ENCODE data around the gene MDM4. TPM values are rescaled to one million over a fixed set of nuclear protein-coding genes. Genes with fewer than 3 reads are reported as not detected.
"Not testable (repeated sequence)": the region's sequence is repeated elsewhere in the genome, so short reads cannot be mapped to it uniquely, and the experiment has no call there.

The MDM4 gene
- polyA plus RNA-seq, 4 donors: 4.1 to 38.5 (median 6.6) TPM

DNA sequence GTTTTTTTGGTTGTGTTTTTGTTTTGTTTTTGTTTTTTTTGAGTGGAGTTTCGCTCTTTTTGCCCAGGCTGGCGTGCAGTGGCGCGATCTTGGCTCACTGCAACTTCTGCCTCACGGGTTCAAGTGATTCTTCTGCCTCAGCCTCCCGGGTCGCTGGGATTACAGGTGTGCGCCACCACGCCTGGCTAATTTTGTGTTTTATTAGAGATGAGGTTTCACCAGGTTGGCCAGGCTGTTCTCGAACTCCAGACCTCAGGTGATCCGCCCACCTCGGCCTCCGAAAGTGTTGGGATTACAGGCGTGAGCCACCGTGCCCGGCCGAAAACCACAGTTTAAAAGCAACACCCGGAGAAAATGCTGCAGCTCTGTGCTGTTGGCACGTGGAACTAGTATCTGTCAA, 1.2 kb downstream of the MDM4 start:
- H3K4me1 ChIP-seq (ENCODE audit: control insufficient read depth in 3 of 3, insufficient read depth in 2 of 3, low read depth in 1 of 3, low read length in 2 of 3); DNase-seq; FAIRE-seq; H3K9me3 ChIP-seq (ENCODE audit: control insufficient read depth in 2 of 2, insufficient read depth in 1 of 2, low read depth in 1 of 2, low read length in 1 of 2); H3K27me3 ChIP-seq (ENCODE audit: control insufficient read depth in 3 of 3, insufficient read depth in 3 of 3, low read length in 3 of 3): not testable (repeated sequence)
- peak overlapping the region in 1 of 3 donors; percentile 99 for H3K27ac ChIP-seq (ENCODE audit: low read depth in 1 of 3, low read length in 2 of 3)
- 76 to 87% (median 76%) methylated on average over 19 of the region's 19 CpGs for WGBS, 3 donors
- H3K4me3 ChIP-seq (ENCODE audit: low read depth in 1 of 3, low read length in 3 of 3): peak overlapping the region; percentile 28 to 71 (median 58)
- peaks cover 0 to 24% (median under 1%) of the 10 kb centered on the region in 3 donors for H3K36me3 ChIP-seq (ENCODE audit: control insufficient read depth in 3 of 3, insufficient read depth in 2 of 3, low read depth in 1 of 3, low read length in 3 of 3)

DNA sequence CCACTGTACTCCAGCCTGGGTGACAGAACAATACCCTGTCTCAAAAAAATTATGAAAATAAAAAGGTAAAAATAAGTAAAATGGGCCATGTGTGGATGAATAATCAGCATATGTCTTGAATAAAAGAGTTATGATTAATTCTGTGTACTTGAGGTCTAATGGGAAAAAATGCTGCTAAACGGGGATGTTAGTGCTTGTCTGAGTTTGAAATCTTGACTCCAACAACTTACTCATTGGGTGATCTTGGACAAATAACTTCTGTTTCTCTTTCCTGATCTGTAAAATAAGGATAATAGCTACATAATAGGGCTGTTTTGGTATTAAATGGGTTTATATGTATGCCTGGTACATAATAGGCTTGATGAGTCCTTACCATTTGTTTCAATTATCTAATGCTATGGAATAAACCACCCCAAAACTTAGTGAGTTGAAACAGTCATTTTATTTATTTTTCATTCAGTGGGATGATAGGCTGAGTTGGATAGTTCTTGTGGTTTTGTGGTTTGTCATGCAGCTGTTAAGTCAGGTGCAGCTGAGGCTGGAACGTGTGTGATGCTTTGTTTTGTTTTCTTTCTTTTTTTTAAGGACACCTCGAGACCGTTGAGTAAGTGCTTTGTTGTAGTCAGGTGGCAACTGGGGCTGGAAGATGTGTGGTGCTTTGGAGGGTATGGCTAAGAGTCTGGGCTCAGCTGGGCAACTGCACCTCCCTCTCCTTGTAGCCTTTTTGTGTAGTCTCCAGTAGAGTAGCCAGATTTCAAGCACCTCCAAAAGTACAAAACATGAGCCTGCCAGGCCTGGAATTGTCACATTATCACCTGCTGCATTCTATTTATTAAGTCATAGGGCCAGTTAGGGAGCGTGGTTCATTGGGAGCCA, 4.9 kb downstream of the MDM4 start:
- peaks cover 2 to 6% of the 10 kb centered on the region in 2 donors for H3K9me3 ChIP-seq (ENCODE audit: control insufficient read depth in 2 of 2, insufficient read depth in 1 of 2, low read depth in 1 of 2, low read length in 1 of 2)
- DNase-seq: peak in 1 of 2 donors; percentile 38
- no peaks in the 10 kb centered on the region for H3K27me3 ChIP-seq (ENCODE audit: control insufficient read depth in 3 of 3, insufficient read depth in 3 of 3, low read length in 3 of 3)
- no peak overlapping the region for H3K4me3 ChIP-seq (ENCODE audit: low read depth in 1 of 3, low read length in 3 of 3)
- H3K36me3 ChIP-seq (ENCODE audit: control insufficient read depth in 3 of 3, insufficient read depth in 2 of 3, low read depth in 1 of 3, low read length in 3 of 3): peaks cover 0 to 39% (median 6%) of the 10 kb centered on the region in 3 donors
- peak overlapping the region in 1 of 3 donors; percentile 84 for H3K27ac ChIP-seq (ENCODE audit: low read depth in 1 of 3, low read length in 2 of 3)
- 54 to 76% (median 63%) methylated on average over 5 of the region's 5 CpGs for WGBS, 3 donors
- H3K4me1 ChIP-seq (ENCODE audit: control insufficient read depth in 3 of 3, insufficient read depth in 2 of 3, low read depth in 1 of 3, low read length in 2 of 3): peaks cover 0 to 8% (median 4%) of the 10 kb centered on the region in 3 donors
- FAIRE-seq: no peak

GRCh38 chr1:204521941-204522521, 5.8 kb downstream of the MDM4 start:
- peak overlapping the region in 1 of 3 donors; percentile 75 for H3K27ac ChIP-seq (ENCODE audit: low read depth in 1 of 3, low read length in 2 of 3)
- 72 to 89% (median 86%) methylated on average over 5 of the region's 5 CpGs for WGBS, 3 donors
- H3K27me3 ChIP-seq (ENCODE audit: control insufficient read depth in 3 of 3, insufficient read depth in 3 of 3, low read length in 3 of 3); DNase-seq; H3K4me3 ChIP-seq (ENCODE audit: low read depth in 1 of 3, low read length in 3 of 3); FAIRE-seq; H3K4me1 ChIP-seq (ENCODE audit: control insufficient read depth in 3 of 3, insufficient read depth in 2 of 3, low read depth in 1 of 3, low read length in 2 of 3); H3K9me3 ChIP-seq (ENCODE audit: control insufficient read depth in 2 of 2, insufficient read depth in 1 of 2, low read depth in 1 of 2, low read length in 1 of 2): not testable (repeated sequence)
- peaks cover 4 to 49% (median 9%) of the 10 kb centered on the region in 3 donors for H3K36me3 ChIP-seq (ENCODE audit: control insufficient read depth in 3 of 3, insufficient read depth in 2 of 3, low read depth in 1 of 3, low read length in 3 of 3)

GRCh38 chr1:204523605-204524215, 7.5 kb downstream of the MDM4 start:
- H3K27ac ChIP-seq (ENCODE audit: low read depth in 1 of 3, low read length in 2 of 3): no peak overlapping the region

DNA sequence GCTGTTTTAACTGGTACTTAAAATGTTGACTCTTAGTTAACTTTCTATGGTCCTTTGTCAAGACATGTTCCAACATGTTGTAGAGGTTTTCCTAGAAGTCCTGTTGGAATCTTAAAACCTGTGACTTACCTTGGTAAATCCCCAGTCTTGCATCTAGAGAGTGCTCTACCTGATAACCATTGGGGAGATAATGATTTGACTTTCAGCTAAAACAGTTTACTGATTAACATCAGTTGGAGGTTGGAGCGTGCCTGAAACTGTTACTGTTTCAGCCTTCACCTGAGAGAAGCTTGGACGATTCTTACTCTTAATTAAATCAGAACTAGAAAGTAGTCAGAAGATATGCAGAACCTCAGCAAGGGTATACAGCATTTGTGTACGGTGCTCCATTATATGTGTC, 8.8 kb downstream of the MDM4 start:
- WGBS, 3 donors: 87 to 90% (median 88%) methylated on average over 3 of the region's 3 CpGs
- Histone ChIP-seq H3K9me3 (ENCODE audit: control insufficient read depth in 2 of 2, insufficient read depth in 1 of 2, low read depth in 1 of 2, low read length in 1 of 2) (peaks cover 2 to 6% of the 10 kb centered on the region in 2 donors), H3K27ac (ENCODE audit: low read depth in 1 of 3, low read length in 2 of 3) (no peak overlapping the region), H3K4me3 (ENCODE audit: low read depth in 1 of 3, low read length in 3 of 3) (no peak overlapping the region), H3K36me3 (ENCODE audit: control insufficient read depth in 3 of 3, insufficient read depth in 2 of 3, low read depth in 1 of 3, low read length in 3 of 3) (peaks cover 10 to 55% (median 19%) of the 10 kb centered on the region in 3 donors), H3K4me1 (ENCODE audit: control insufficient read depth in 3 of 3, insufficient read depth in 2 of 3, low read depth in 1 of 3, low read length in 2 of 3) (no peaks in the 10 kb centered on the region), H3K27me3 (ENCODE audit: control insufficient read depth in 3 of 3, insufficient read depth in 3 of 3, low read length in 3 of 3) (no peaks in the 10 kb centered on the region)
- FAIRE-seq: no peak
- DNase-seq: no peak

More at GRCh38 chr1:204523605-204524215, 7.5 kb downstream of the MDM4 start:
- H3K27me3 ChIP-seq (ENCODE audit: control insufficient read depth in 3 of 3, insufficient read depth in 3 of 3, low read length in 3 of 3): no peaks in the 10 kb centered on the region
- WGBS, 3 donors: 85 to 91% (median 90%) methylated on average over 9 of the region's 9 CpGs
- H3K9me3 ChIP-seq (ENCODE audit: control insufficient read depth in 2 of 2, insufficient read depth in 1 of 2, low read depth in 1 of 2, low read length in 1 of 2): peaks cover 2 to 6% of the 10 kb centered on the region in 2 donors
- FAIRE-seq (no peak), DNase-seq (peak in 1 of 2 donors; percentile 23)
- no peaks in the 10 kb centered on the region for H3K4me1 ChIP-seq (ENCODE audit: control insufficient read depth in 3 of 3, insufficient read depth in 2 of 3, low read depth in 1 of 3, low read length in 2 of 3)
- peaks cover 7 to 51% (median 11%) of the 10 kb centered on the region in 3 donors for H3K36me3 ChIP-seq (ENCODE audit: control insufficient read depth in 3 of 3, insufficient read depth in 2 of 3, low read depth in 1 of 3, low read length in 3 of 3)
- no peak overlapping the region for H3K4me3 ChIP-seq (ENCODE audit: low read depth in 1 of 3, low read length in 3 of 3)

GRCh38 chr1:204528241-204528640, 12.0 kb downstream of the MDM4 start:
- Histone ChIP-seq H3K27ac (ENCODE audit: low read depth in 1 of 3, low read length in 2 of 3) (no peak overlapping the region), H3K9me3 (ENCODE audit: control insufficient read depth in 2 of 2, insufficient read depth in 1 of 2, low read depth in 1 of 2, low read length in 1 of 2) (peaks cover 2 to 6% of the 10 kb centered on the region in 2 donors), H3K4me1 (ENCODE audit: control insufficient read depth in 3 of 3, insufficient read depth in 2 of 3, low read depth in 1 of 3, low read length in 2 of 3) (no peaks in the 10 kb centered on the region), H3K4me3 (ENCODE audit: low read depth in 1 of 3, low read length in 3 of 3) (no peak overlapping the region), H3K36me3 (ENCODE audit: control insufficient read depth in 3 of 3, insufficient read depth in 2 of 3, low read depth in 1 of 3, low read length in 3 of 3) (peaks cover 22 to 52% (median 30%) of the 10 kb centered on the region in 3 donors), H3K27me3 (ENCODE audit: control insufficient read depth in 3 of 3, insufficient read depth in 3 of 3, low read length in 3 of 3) (no peaks in the 10 kb centered on the region)
- DNase-seq (no peak), FAIRE-seq (no peak)
- 89 to 93% (median 91%) methylated on average over 5 of the region's 5 CpGs for WGBS, 3 donors

DNA sequence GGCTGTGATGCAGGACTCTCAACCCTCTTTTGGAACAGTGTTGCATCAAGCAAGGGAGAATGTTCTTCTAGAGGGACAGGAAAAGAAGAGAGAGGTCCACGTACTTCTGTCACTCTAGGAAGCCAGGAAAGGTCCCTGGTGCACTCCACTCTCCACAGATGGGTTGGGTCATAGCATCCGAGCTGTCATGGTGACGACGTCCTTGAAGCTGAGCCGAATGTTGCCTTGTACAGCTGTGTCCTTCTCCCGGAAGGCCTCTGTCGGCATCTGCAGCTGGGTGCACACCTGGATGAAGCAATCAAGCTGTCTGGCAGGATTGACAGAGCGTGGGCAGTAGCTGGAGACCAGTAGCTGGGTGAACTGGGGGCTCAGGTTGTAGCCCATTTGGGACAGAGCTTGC, 12.5 kb downstream of the MDM4 start:
- Histone ChIP-seq H3K4me1 (ENCODE audit: control insufficient read depth in 3 of 3, insufficient read depth in 2 of 3, low read depth in 1 of 3, low read length in 2 of 3) (no peaks in the 10 kb centered on the region), H3K27ac (ENCODE audit: low read depth in 1 of 3, low read length in 2 of 3) (no peak overlapping the region), H3K36me3 (ENCODE audit: control insufficient read depth in 3 of 3, insufficient read depth in 2 of 3, low read depth in 1 of 3, low read length in 3 of 3) (peaks cover 22 to 52% (median 33%) of the 10 kb centered on the region in 3 donors), H3K9me3 (ENCODE audit: control insufficient read depth in 2 of 2, insufficient read depth in 1 of 2, low read depth in 1 of 2, low read length in 1 of 2) (peaks cover under 1 to 2% of the 10 kb centered on the region in 2 donors), H3K4me3 (ENCODE audit: low read depth in 1 of 3, low read length in 3 of 3) (no peak overlapping the region), H3K27me3 (ENCODE audit: control insufficient read depth in 3 of 3, insufficient read depth in 3 of 3, low read length in 3 of 3) (no peaks in the 10 kb centered on the region)
- 85 to 91% (median 86%) methylated on average over 8 of the region's 8 CpGs for WGBS, 3 donors
- FAIRE-seq (no peak), DNase-seq (no peak)

- Histone ChIP-seq H3K36me3 (ENCODE audit: control insufficient read depth in 3 of 3, insufficient read depth in 2 of 3, low read depth in 1 of 3, low read length in 3 of 3) (peaks cover 22 to 54% (median 33%) of the 10 kb centered on the region in 3 donors), H3K4me1 (ENCODE audit: control insufficient read depth in 3 of 3, insufficient read depth in 2 of 3, low read depth in 1 of 3, low read length in 2 of 3) (no peaks in the 10 kb centered on the region), H3K27ac (ENCODE audit: low read depth in 1 of 3, low read length in 2 of 3) (peak overlapping the region in 1 of 3 donors; percentile 20), H3K9me3 (ENCODE audit: control insufficient read depth in 2 of 2, insufficient read depth in 1 of 2, low read depth in 1 of 2, low read length in 1 of 2) (no peaks in the 10 kb centered on the region), H3K27me3 (ENCODE audit: control insufficient read depth in 3 of 3, insufficient read depth in 3 of 3, low read length in 3 of 3) (no peaks in the 10 kb centered on the region), H3K4me3 (ENCODE audit: low read depth in 1 of 3, low read length in 3 of 3) (no peak overlapping the region)
- FAIRE-seq: no peak
- 53 to 73% (median 62%) methylated on average over 7 of the region's 7 CpGs for WGBS, 3 donors
- peak; percentile 34 to 42 for DNase-seq
These were observed 13.2 kb downstream of the MDM4 start for GRCh38 chr1:204529371-204529895.

Measured in small intestine (tissue), 7 donors.